Measurements from ENCODE around the gene ZNF705A.
"Not testable (repeated sequence)": the region's sequence is repeated elsewhere in the genome, so short reads cannot be mapped to it uniquely, and the experiment has no call there.

DNA sequence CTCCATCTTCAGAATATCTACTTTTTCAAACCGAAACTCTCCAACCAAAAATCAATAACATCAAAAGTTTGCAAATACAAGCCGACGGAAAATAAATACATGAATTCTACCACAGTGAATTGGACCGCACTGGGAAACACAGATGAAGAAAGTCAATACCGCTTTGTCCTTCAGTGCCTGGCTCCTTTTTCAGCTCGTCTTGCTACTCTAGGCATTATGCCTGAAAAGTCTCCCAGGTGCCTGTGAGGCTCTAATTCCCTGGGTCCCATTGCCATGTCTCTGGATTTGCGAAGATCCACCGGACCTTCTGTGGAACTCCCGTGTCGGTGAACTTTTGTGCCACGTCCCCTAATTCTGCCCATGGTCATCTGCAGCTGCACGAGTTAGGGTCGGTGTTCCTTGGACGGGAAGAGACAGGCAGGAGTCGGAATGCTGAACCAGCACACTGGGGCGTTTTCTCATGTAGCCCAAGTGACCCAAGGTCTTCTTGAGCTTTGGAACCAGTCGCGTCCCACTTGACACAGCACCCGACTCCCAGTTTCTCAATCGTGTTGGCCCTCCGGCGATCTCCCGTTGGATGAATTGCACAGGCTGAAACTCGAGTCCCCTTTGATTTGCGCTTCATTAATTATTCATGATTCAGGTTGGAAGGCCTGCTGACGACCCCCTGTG, 62.0 kb downstream of the ZNF705A start:
- not testable (repeated sequence) for TF ChIP-seq CTCF, EZH2 (IDR thresholded peaks at IDR 0.05)
